Kidney (tissue), 14 donors: ENCODE data around the gene RADX. TPM values are rescaled to one million over a fixed set of nuclear protein-coding genes. Genes with fewer than 3 reads are reported as not detected.

Source experiments
- DNase-seq, 5 donors: peaks; one replicate each; pipeline ENCODE4 v3.0.0-alpha.2; 2013 to 2020
- FAIRE-seq: peaks from 2 replicates; lab custom pipeline; 2012; peaks lifted over from hg19 to GRCh38; lab: Jason Lieb, UNC
- H3K27ac ChIP-seq, 2 donors: one replicate each; pipeline ENCODE4 v1.7.0; 2013; ENCODE audit warnings: low read depth in 2 of 2, low read length in 2 of 2, inconsistent platforms in 1 of 2
- H3K27me3 ChIP-seq: one replicate; pipeline ENCODE4 v1.7.1; 2013; ENCODE audit warnings: low read length, inconsistent platforms; ENCODE audit not compliant: control insufficient read depth, insufficient read depth
- H3K36me3 ChIP-seq, 3 donors: one replicate each; pipeline versions ENCODE4 v1.7.0 to v1.7.1; 2013; ENCODE audit warnings: low read length in 3 of 3, control low read depth in 1 of 3, inconsistent platforms in 1 of 3; ENCODE audit not compliant: insufficient read depth in 3 of 3, control insufficient read depth in 2 of 3
- H3K4me1 ChIP-seq, 3 donors: one replicate each; pipeline versions ENCODE4 v1.7.0 to v1.7.1; 2013; ENCODE audit warnings: low read length in 3 of 3, inconsistent platforms in 1 of 3, low read depth in 1 of 3; ENCODE audit not compliant: control insufficient read depth in 2 of 3, insufficient read depth in 2 of 3
- H3K4me3 ChIP-seq, 3 donors: one replicate each; pipeline versions ENCODE4 v1.7.0 to v1.8.1; 2013; ENCODE audit warnings: low read length in 3 of 3, control low read depth in 1 of 3, inconsistent platforms in 1 of 3
- H3K9ac ChIP-seq, 3 donors: one replicate each; pipeline versions ENCODE4 v1.7.0 to v1.7.1; 2013; ENCODE audit warnings: low read length in 3 of 3, control low read depth in 1 of 3, inconsistent platforms in 1 of 3
- H3K9me3 ChIP-seq, 3 donors: one replicate each; pipeline versions ENCODE4 v1.7.0 to v1.7.1; 2013; ENCODE audit warnings: low read length in 3 of 3, control low read depth in 1 of 3, inconsistent platforms in 1 of 3; ENCODE audit not compliant: control insufficient read depth in 2 of 3, insufficient read depth in 1 of 3
- intact Hi-C: fragments of 100-400 bp; cut with DNase I; formaldehyde crosslinking; loops from one replicate; pipeline ENCODE4 v1.11.1; 2022
- microRNA-seq: library from miRNA; unstranded; fragments of <30 nt; microRNA quantifications from one replicate; pipeline ENCODE4 v1.2.0, GENCODE V29; 2020
- polyA plus RNA-seq: library from polyadenylated mRNA; stranded (reverse); fragments of 350-450 nt; fragmentation: Illumina TruSeq; extraction: RNeasy Lipid Tissue Mini Kit (QIAGEN cat#74804); gene quantifications from one replicate; pipeline ENCODE4 v1.2.3, GENCODE V29; 2014; ENCODE audit warnings: low read depth, low replicate concordance; ENCODE audit not compliant: insufficient read depth
- total RNA-seq: library from RNA; stranded (reverse); fragmentation: NEBNext Ultra II Directional; extraction: Animal tissue kit (Norgen Biotek cat#: 25700); gene quantifications from one replicate; pipeline ENCODE4 v1.2.1, GENCODE V29; 2021
- TF ChIP-seq, protein P1 (sequence below): IDR thresholded peaks from 3 replicates; pipeline ENCODE4 v1.5.1; 2012; ENCODE audit warnings: mild to moderate bottlenecking, moderate library complexity, borderline replicate concordance; ENCODE audit not compliant: insufficient read depth; ENCODE audit errors: extremely low read depth
- donor health status: control.
- donor health status: control.
- donor health status: control.
- donor health status: control.
- donor health status: control.
- donor health status: DM: yes; HTN: yes; CAD: no.
- donor health status: Normal renal cell carcinoma (clear cell type).

The RADX gene
- total and polyA plus RNA-seq, 2 donors from 2014 or later, result 3.2 to 4.7 TPM

DNA sequence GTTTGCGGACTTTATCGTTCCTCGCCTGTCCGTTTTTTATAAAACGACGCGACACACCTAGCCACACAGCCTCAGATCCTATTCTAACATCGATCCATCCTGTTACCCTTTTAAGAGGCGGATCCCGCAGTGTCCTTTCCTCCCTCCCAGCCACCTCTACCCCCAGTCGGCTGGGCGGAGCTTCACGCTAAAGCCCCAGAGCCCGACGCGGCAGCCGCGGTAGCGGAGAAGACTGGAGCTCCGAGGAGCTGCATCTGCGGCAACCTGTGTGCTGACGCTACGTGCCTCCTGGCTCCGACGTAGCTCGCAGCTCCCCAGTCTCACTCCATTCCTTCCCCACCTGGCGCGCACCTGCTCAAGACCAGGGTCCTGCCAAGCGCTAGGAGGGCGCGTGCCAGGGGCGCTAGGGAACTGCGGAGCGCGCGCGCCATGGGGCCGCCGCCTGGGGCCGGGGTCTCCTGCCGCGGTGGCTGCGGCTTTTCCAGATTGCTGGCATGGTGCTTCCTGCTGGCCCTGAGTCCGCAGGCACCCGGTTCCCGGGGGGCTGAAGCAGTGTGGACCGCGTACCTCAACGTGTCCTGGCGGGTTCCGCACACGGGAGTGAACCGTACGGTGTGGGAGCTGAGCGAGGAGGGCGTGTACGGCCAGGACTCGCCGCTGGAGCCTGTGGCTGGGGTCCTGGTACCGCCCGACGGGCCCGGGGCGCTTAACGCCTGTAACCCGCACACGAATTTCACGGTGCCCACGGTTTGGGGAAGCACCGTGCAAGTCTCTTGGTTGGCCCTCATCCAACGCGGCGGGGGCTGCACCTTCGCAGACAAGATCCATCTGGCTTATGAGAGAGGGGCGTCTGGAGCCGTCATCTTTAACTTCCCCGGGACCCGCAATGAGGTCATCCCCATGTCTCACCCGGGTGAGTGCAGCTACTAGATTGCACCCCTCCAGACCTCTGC is 115.0 kb downstream of the RADX start, which contains the start of gene RNF128:
RNF128 (plus strand) TSS at position 217 of the 953 bp plus-strand sequence; CDS start at position 430, 213 bp downstream.
- DNase-seq (peak; percentile 31 to 78 (median 50)), FAIRE-seq (no peak)
- intact Hi-C loops, result no loop called here
- no peaks in the 10 kb centered on the region for H3K4me1 ChIP-seq
- TF ChIP-seq, protein P1, sequence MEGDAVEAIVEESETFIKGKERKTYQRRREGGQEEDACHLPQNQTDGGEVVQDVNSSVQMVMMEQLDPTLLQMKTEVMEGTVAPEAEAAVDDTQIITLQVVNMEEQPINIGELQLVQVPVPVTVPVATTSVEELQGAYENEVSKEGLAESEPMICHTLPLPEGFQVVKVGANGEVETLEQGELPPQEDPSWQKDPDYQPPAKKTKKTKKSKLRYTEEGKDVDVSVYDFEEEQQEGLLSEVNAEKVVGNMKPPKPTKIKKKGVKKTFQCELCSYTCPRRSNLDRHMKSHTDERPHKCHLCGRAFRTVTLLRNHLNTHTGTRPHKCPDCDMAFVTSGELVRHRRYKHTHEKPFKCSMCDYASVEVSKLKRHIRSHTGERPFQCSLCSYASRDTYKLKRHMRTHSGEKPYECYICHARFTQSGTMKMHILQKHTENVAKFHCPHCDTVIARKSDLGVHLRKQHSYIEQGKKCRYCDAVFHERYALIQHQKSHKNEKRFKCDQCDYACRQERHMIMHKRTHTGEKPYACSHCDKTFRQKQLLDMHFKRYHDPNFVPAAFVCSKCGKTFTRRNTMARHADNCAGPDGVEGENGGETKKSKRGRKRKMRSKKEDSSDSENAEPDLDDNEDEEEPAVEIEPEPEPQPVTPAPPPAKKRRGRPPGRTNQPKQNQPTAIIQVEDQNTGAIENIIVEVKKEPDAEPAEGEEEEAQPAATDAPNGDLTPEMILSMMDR, result no peak
- H3K27ac ChIP-seq, result peak within 1 kb of the TSS; percentile 43 to 49
- H3K27me3 ChIP-seq, result peaks cover 16% of the 10 kb centered on the region
- peak within 1 kb of the TSS; percentile 50 to 79 (median 73) for H3K4me3 ChIP-seq
- no peaks in the 10 kb centered on the region for H3K9me3 ChIP-seq
- peak within 1 kb of the TSS; percentile 15 to 51 (median 24) for H3K9ac ChIP-seq
- H3K36me3 ChIP-seq, result no peaks in the 10 kb centered on the region

DNA sequence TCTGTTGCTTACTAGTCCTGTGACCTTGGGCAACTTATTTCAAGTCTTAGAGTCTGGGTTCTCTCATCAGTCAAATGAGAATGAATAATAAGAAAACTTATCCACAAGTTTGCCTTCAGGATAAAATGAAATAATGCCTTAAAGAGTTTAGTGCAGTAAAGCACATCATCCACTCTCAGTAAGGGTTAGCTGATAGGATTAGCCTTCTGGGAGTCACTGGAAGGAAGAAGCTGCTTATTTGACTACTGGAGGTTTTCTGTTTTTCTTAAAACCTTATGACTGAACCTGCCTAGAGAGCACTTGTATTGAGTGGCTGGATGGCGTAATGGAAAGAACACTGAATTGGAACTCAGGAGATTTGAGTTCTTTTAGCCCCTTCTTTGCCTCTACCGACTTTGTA is 116.6 kb downstream of the RADX start:
- H3K4me3 ChIP-seq, result peak overlapping the region in 2 of 3 donors; percentile 8 to 79
- peak overlapping the region in 1 of 3 donors; percentile 26 for H3K9ac ChIP-seq
- TF ChIP-seq, protein P1, result no peak
- peaks cover 16% of the 10 kb centered on the region for H3K27me3 ChIP-seq
- FAIRE-seq, result no peak
- no peak for DNase-seq
- no peaks in the 10 kb centered on the region for H3K9me3 ChIP-seq
- intact Hi-C loops, result no loop called here
- H3K27ac ChIP-seq, result no peak overlapping the region
- H3K4me1 ChIP-seq, result no peaks in the 10 kb centered on the region
- H3K36me3 ChIP-seq, result no peaks in the 10 kb centered on the region

Small RNA genes within 50 kb of the gene (microRNA-seq; reads per million reads assigned to microRNA genes)
- gene MIR548AN, result not detected

Other genes starting within 250 kb of the RADX start
- 18.9 TPM for gene RNF128, start 114.7 kb downstream of the RADX start, total RNA-seq
- gene RNF128, start 114.7 kb downstream of the RADX start, polyA plus RNA-seq, result 18.4 TPM
- 9.7 TPM for gene TBC1D8B, start 190.7 kb downstream of the RADX start, total RNA-seq
- gene TBC1D8B, start 190.7 kb downstream of the RADX start, polyA plus RNA-seq, result 3.5 TPM